ENCODE results near the gene HOXB7. TPM values are rescaled to one million over a fixed set of nuclear protein-coding genes. Genes with fewer than 3 reads are reported as not detected.

The HOXB7 gene
- total and polyA plus RNA-seq, 10 of the 15 experiments (the other 5 are each of a cell fraction or from before 2014, with no cell fraction given) = 2.8 to 7.4 (median 4.2) TPM

DNA sequence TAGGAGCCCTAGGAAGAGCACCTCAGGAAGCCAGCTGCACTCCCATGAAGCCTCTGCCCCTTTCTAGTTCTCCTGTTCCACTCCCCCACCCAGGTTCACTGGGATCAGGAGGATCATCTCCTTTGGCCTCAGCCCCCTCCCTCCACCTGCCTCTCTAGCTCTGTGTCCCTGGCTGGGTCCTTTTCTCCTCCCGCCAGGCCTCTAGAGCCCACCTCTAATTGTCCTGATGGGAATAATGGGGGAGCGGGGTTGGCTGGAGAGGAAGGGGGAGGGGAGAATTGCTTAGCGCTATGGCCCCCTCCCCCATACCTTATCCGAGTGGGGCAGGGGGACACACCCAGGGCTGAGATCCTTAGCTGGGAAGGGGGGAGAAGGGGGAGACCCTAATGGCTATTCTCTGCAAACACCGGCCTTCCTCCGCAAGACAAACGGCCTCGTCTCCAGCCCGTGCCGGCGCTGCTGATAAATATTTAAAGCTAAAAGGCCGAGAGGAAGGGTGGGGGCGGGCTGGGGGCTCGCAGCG is 997 bp downstream of the HOXB7 start:
- intact Hi-C loops (cut with micrococcal nuclease; ENCODE audit: unreplicated experiment) = no loop called here
- H3K27ac ChIP-seq (ENCODE audit: control insufficient read depth, insufficient read depth) = no peak overlapping the region
- no TSS peak for BruUV-seq (replicated peaks)
- H3K79me2 ChIP-seq (ENCODE audit: control insufficient read depth, insufficient read depth, low read length) = no peaks in the 10 kb centered on the region
- peaks cover 11% of the 10 kb centered on the region for H3K4me1 ChIP-seq (ENCODE audit: control insufficient read depth, insufficient read depth, low read length)
- in situ Hi-C loops (cut with MboI) = no loop called here
- SMC1A ChIA-PET (ENCODE audit: uncharacterized antibody, unreplicated experiment) = interaction anchor here (0.8 to 1.1 kb wide), 3 partner anchors 21 to 584 kb away, joined by 3 read pairs; no protein-coding TSS in a partner anchor
- H2AFZ ChIP-seq (ENCODE audit: control insufficient read depth, low read depth, low read length) = peak overlapping the region; percentile 96
- no peak for TF ChIP-seq RAD51 (IDR thresholded peaks at IDR 0.05)
- TF ChIP-seq EGR1 (IDR thresholded peaks at IDR 0.05; ENCODE audit: borderline replicate concordance in 1 of 2, low read depth in 2 of 2, low read length in 2 of 2) = peak in 1 of 2 experiments; percentile 13; a peak in 1 of 3 replicates
- DNase-seq (ENCODE audit: low read depth, low spot score) = no peak
- peak overlapping the region; percentile 86 for H3K4me3 ChIP-seq
- peaks cover 6 to 13% of the 10 kb centered on the region in 2 experiments; a peak in 3 of 4 replicates for H3K27me3 ChIP-seq (replicated peaks in 1 of 2; ENCODE audit: control insufficient read depth in 2 of 2, insufficient read depth in 2 of 2, low read length in 1 of 2)
- ATAC-seq = no peak
- H3K36me3 ChIP-seq (ENCODE audit: control insufficient read depth in 2 of 2, insufficient read depth in 2 of 2, low read length in 1 of 2) = no peaks in the 10 kb centered on the region; a peak in 1 of 4 replicates
- WGBS (ENCODE audit: insufficient coverage, insufficient replicate concordance, low lambda C conversion rate, missing lambda C conversion rate) = 14% methylated on average over 15 of the region's 15 CpGs
- CTCF ChIA-PET = interaction anchor here (0.8 to 1.8 kb wide), 10 partner anchors 9 to 584 kb away, joined by 3 to 8 read pairs (median 4); no protein-coding TSS in a partner anchor
- H3K9ac ChIP-seq (ENCODE audit: control insufficient read depth, insufficient read depth, low read length) = peak overlapping the region; percentile 76
- POLR2A ChIA-PET = interaction anchor here (0.6 to 1.7 kb wide), 4 partner anchors 14 to 120 kb away, joined by 3 to 6 read pairs (median 5); no protein-coding TSS in a partner anchor
- H4K20me1 ChIP-seq (ENCODE audit: control insufficient read depth, insufficient read depth) = no peaks in the 10 kb centered on the region
- H3K4me2 ChIP-seq (ENCODE audit: control insufficient read depth, insufficient read depth) = peak overlapping the region; percentile 91
- no peaks in the 10 kb centered on the region for H3K9me3 ChIP-seq (replicated peaks; ENCODE audit: control insufficient read depth, insufficient read depth, low read length)
- RAD21 ChIA-PET (ENCODE audit: unreplicated experiment) = interaction anchor here (0.9 to 1.7 kb wide), 5 partner anchors 13 to 529 kb away, joined by 3 to 4 read pairs (median 3); partner anchors contain the start of gene HOXB5
- FAIRE-seq = no peak

DNA sequence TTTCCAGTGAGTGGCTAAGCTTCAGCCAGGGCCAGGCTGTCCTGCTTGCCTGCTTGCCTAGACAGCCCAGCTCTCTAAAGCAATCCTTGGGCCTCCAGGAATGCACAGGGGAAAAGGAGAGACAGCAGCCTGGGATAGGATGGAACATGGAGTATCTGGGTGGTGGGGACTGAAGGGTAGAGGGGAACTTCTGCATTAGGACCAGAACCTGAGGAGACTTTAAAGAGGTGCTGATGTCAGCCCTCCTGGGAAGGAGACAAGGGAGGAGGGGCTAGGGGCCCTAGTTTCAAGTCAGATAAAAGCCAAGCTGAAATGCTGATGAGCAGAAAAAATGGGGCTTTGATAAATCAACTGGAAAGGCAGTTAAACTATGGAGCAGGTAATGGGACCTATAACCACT is 1.8 kb downstream of the HOXB7 start:
- BruUV-seq (replicated peaks) = no TSS peak
- RAD21 ChIA-PET (ENCODE audit: unreplicated experiment) = interaction anchor here (0.7 to 1.7 kb wide), 5 partner anchors 14 to 346 kb away, joined by 3 to 4 read pairs (median 4); partner anchors contain the start of gene HOXB5
- CTCF ChIA-PET = interaction anchor here (0.7 to 1.8 kb wide), 9 partner anchors 9 to 584 kb away, joined by 3 to 8 read pairs (median 5); no protein-coding TSS in a partner anchor
- H3K36me3 ChIP-seq (ENCODE audit: control insufficient read depth in 2 of 2, insufficient read depth in 2 of 2, low read length in 1 of 2) = no peaks in the 10 kb centered on the region; a peak in 1 of 4 replicates
- ATAC-seq (no peak), DNase-seq (ENCODE audit: low read depth, low spot score) (no peak), FAIRE-seq (peak; percentile 68)
- H3K9me3 ChIP-seq (replicated peaks; ENCODE audit: control insufficient read depth, insufficient read depth, low read length) = no peaks in the 10 kb centered on the region
- POLR2A ChIA-PET = interaction anchor here (0.6 to 1.7 kb wide), 3 partner anchors 14 to 233 kb away, joined by 3 to 5 read pairs (median 3); no protein-coding TSS in a partner anchor
- no peak overlapping the region for H3K4me3 ChIP-seq
- H2AFZ ChIP-seq (ENCODE audit: control insufficient read depth, low read depth, low read length) = no peak overlapping the region
- no peaks in the 10 kb centered on the region for H4K20me1 ChIP-seq (ENCODE audit: control insufficient read depth, insufficient read depth)
- H3K27me3 ChIP-seq (replicated peaks in 1 of 2; ENCODE audit: control insufficient read depth in 2 of 2, insufficient read depth in 2 of 2, low read length in 1 of 2) = peaks cover 4 to 8% of the 10 kb centered on the region in 2 experiments; a peak in 3 of 4 replicates
- in situ Hi-C loops (cut with MboI) (no loop called here), intact Hi-C loops (cut with micrococcal nuclease; ENCODE audit: unreplicated experiment) (no loop called here)
- H3K9ac ChIP-seq (ENCODE audit: control insufficient read depth, insufficient read depth, low read length) = no peak overlapping the region
- no peaks in the 10 kb centered on the region for H3K79me2 ChIP-seq (ENCODE audit: control insufficient read depth, insufficient read depth, low read length)
- H3K4me1 ChIP-seq (ENCODE audit: control insufficient read depth, insufficient read depth, low read length) = peaks cover 11% of the 10 kb centered on the region
- no peak overlapping the region for H3K27ac ChIP-seq (ENCODE audit: control insufficient read depth, insufficient read depth)
- SMC1A ChIA-PET (ENCODE audit: uncharacterized antibody, unreplicated experiment) = interaction anchor here (1.3 kb wide), 1 partner anchor 16 kb away, joined by 3 read pairs; the partner anchor contains the start of gene HOXB5
- 0 out of 2 replicates have a peak overlapping the region, but pooled peaks have one; percentile 91 for H3K4me2 ChIP-seq (ENCODE audit: control insufficient read depth, insufficient read depth)
- no peak for TF ChIP-seq BMI1 (IDR thresholded peaks at IDR 0.05; ENCODE audit: borderline replicate concordance)
- no peak for TF ChIP-seq KDM1A (IDR thresholded peaks at IDR 0.05; ENCODE audit: borderline replicate concordance)
- TF ChIP-seq CREM (IDR thresholded peaks at IDR 0.05; ENCODE audit: low read depth) = no peak
- TF ChIP-seq, protein P1, sequence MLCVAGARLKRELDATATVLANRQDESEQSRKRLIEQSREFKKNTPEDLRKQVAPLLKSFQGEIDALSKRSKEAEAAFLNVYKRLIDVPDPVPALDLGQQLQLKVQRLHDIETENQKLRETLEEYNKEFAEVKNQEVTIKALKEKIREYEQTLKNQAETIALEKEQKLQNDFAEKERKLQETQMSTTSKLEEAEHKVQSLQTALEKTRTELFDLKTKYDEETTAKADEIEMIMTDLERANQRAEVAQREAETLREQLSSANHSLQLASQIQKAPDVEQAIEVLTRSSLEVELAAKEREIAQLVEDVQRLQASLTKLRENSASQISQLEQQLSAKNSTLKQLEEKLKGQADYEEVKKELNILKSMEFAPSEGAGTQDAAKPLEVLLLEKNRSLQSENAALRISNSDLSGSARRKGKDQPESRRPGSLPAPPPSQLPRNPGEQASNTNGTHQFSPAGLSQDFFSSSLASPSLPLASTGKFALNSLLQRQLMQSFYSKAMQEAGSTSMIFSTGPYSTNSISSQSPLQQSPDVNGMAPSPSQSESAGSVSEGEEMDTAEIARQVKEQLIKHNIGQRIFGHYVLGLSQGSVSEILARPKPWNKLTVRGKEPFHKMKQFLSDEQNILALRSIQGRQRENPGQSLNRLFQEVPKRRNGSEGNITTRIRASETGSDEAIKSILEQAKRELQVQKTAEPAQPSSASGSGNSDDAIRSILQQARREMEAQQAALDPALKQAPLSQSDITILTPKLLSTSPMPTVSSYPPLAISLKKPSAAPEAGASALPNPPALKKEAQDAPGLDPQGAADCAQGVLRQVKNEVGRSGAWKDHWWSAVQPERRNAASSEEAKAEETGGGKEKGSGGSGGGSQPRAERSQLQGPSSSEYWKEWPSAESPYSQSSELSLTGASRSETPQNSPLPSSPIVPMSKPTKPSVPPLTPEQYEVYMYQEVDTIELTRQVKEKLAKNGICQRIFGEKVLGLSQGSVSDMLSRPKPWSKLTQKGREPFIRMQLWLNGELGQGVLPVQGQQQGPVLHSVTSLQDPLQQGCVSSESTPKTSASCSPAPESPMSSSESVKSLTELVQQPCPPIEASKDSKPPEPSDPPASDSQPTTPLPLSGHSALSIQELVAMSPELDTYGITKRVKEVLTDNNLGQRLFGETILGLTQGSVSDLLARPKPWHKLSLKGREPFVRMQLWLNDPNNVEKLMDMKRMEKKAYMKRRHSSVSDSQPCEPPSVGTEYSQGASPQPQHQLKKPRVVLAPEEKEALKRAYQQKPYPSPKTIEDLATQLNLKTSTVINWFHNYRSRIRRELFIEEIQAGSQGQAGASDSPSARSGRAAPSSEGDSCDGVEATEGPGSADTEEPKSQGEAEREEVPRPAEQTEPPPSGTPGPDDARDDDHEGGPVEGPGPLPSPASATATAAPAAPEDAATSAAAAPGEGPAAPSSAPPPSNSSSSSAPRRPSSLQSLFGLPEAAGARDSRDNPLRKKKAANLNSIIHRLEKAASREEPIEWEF (IDR thresholded peaks at IDR 0.05; ENCODE audit: insufficient replicate concordance, low read depth, low read length) = no peak
- no peak for TF ChIP-seq ZNF24 (IDR thresholded peaks at IDR 0.05)
- no peak for TF ChIP-seq KLF5 (IDR thresholded peaks at IDR 0.05; ENCODE audit: partially characterized antibody)
- no peak for TF ChIP-seq ZSCAN29 (IDR thresholded peaks at IDR 0.05)
- no peak for TF ChIP-seq SIX5 (IDR thresholded peaks at IDR 0.05; ENCODE audit: low read depth, low read length, severe bottlenecking)
- TF ChIP-seq SIN3A (IDR thresholded peaks at IDR 0.05; ENCODE audit: low read depth, low read length) = no peak
- no peak for TF ChIP-seq NRF1 (conservative IDR thresholded peaks at IDR 0.05; ENCODE audit: low read depth, low read length)

All from GM12878 (cell line).